Measurements from ENCODE around the gene LBP. TPM values are rescaled to one million over a fixed set of nuclear protein-coding genes. Genes with fewer than 3 reads are reported as not detected.

LBP gene
- total and polyA plus RNA-seq, 10 of the 15 experiments (the other 5 are each of a cell fraction or from before 2014, with no cell fraction given) = 0.04 to 0.10 TPM; not detected in 8

GRCh38 chr20:38306379-38306778, 39.9 kb upstream of the LBP start:
- H3K9me3 ChIP-seq (replicated peaks; ENCODE audit: control insufficient read depth, insufficient read depth, low read length) = no peaks in the 10 kb centered on the region
- CTCF ChIA-PET = interaction anchor here (0.9 kb wide), 1 partner anchor 19 kb away, joined by 3 read pairs; no protein-coding TSS in a partner anchor
- no peaks in the 10 kb centered on the region for H3K79me2 ChIP-seq (ENCODE audit: control insufficient read depth, insufficient read depth, low read length)
- in situ Hi-C loops (cut with MboI) (no loop called here), intact Hi-C loops (cut with micrococcal nuclease; ENCODE audit: unreplicated experiment) (no loop called here)
- DNase-seq (ENCODE audit: low read depth, low spot score) (no peak), FAIRE-seq (no peak), ATAC-seq (no peak)
- RAD21 ChIA-PET (ENCODE audit: unreplicated experiment) = no interaction called here
- SMC1A ChIA-PET (ENCODE audit: uncharacterized antibody, unreplicated experiment) = no interaction called here
- no peak overlapping the region for H3K4me2 ChIP-seq (ENCODE audit: control insufficient read depth, insufficient read depth)
- no peak overlapping the region for H3K4me3 ChIP-seq
- BruUV-seq (replicated peaks) = no TSS peak
- H3K9ac ChIP-seq (ENCODE audit: control insufficient read depth, insufficient read depth, low read length) = no peak overlapping the region
- no peaks in the 10 kb centered on the region for H3K36me3 ChIP-seq (ENCODE audit: control insufficient read depth in 2 of 2, insufficient read depth in 2 of 2, low read length in 1 of 2)
- H4K20me1 ChIP-seq (ENCODE audit: control insufficient read depth, insufficient read depth) = no peaks in the 10 kb centered on the region
- H2AFZ ChIP-seq (ENCODE audit: control insufficient read depth, low read depth, low read length) = no peak overlapping the region
- peaks cover 9 to 24% of the 10 kb centered on the region in 2 experiments for H3K27me3 ChIP-seq (replicated peaks in 1 of 2; ENCODE audit: control insufficient read depth in 2 of 2, insufficient read depth in 2 of 2, low read length in 1 of 2)
- POLR2A ChIA-PET = no interaction called here
- no peaks in the 10 kb centered on the region; the same call in 1 of the 2 replicates for H3K4me1 ChIP-seq (ENCODE audit: control insufficient read depth, insufficient read depth, low read length)
- 29% methylated on average over 6 of the region's 6 CpGs for WGBS (ENCODE audit: insufficient coverage, insufficient replicate concordance, low lambda C conversion rate, missing lambda C conversion rate)
- no peak overlapping the region for H3K27ac ChIP-seq (ENCODE audit: control insufficient read depth, insufficient read depth)
- TF ChIP-seq EED (IDR thresholded peaks at IDR 0.05; ENCODE audit: low read depth) (no peak), FOS (IDR thresholded peaks at IDR 0.05; ENCODE audit: borderline replicate concordance, extremely low read depth, insufficient read length) (no peak), MEF2B (IDR thresholded peaks at IDR 0.05; ENCODE audit: partially characterized antibody, poor library complexity, severe bottlenecking) (no peak), MYB (IDR thresholded peaks at IDR 0.05; ENCODE audit: borderline replicate concordance, low read depth, low read length) (no peak), RELB (IDR thresholded peaks at IDR 0.05; ENCODE audit: low read depth) (no peak), TCF12 (IDR thresholded peaks at IDR 0.05; ENCODE audit: low read depth, low read length) (no peak), POLR2AphosphoS5 (IDR thresholded peaks at IDR 0.05; ENCODE audit: low read length) (no peak), ZBTB33 (IDR thresholded peaks at IDR 0.05) (no peak), ATF7 (IDR thresholded peaks at IDR 0.05; ENCODE audit: low read depth) (no peak), SMAD1 (IDR thresholded peaks at IDR 0.05; ENCODE audit: low read depth, partially characterized antibody) (no peak), CEBPZ (IDR thresholded peaks at IDR 0.05; ENCODE audit: low read depth, low read length) (no peak), E2F4 (IDR thresholded peaks at IDR 0.05; ENCODE audit: low read depth, low read length) (no peak), SRF (IDR thresholded peaks at IDR 0.05; ENCODE audit: low read depth in 2 of 2, low read length in 2 of 2) (no peak)

All from GM12878 (cell line).